AG04450 (cell line): ENCODE data around the gene SLC26A1. TPM values are rescaled to one million over a fixed set of nuclear protein-coding genes. Genes with fewer than 3 reads are reported as not detected.

Experiments used
- CTCF ChIA-PET: fragments of 300-600, 350-600 bp; formaldehyde crosslinking; extraction: SDS; loops from one replicate; lab custom pipeline; 2022; ENCODE audit warnings: antibody characterized with exemption, inconsistent platforms; lab: Charles Lee
- POLR2A ChIA-PET: fragments of 350-600 bp; formaldehyde crosslinking; extraction: SDS; loops from one replicate; lab custom pipeline; 2021; ENCODE audit warnings: antibody characterized with exemption, inconsistent platforms; lab: Yijun Ruan, JAX
- DNase-seq: peaks from one replicate; pipeline ENCODE4 v3.0.0-alpha.2; 2011; ENCODE audit warnings: low read depth, low spot score
- H3K27ac ChIP-seq: one replicate; pipeline ENCODE4 v1.5.1; 2012; ENCODE audit warnings: low read depth, low read length, control low read depth
- H3K27me3 ChIP-seq: one replicate; pipeline ENCODE4 v1.6.0; 2012; ENCODE audit warnings: low read length; ENCODE audit not compliant: control insufficient read depth, insufficient read depth
- H3K4me3 ChIP-seq: 2 replicates; pipeline ENCODE4 v1.5.1; 2011; ENCODE audit warnings: mild to moderate bottlenecking, low read depth, low read length, control low read depth
- H3K9me3 ChIP-seq: 2 replicates; pipeline ENCODE4 v1.5.1; 2012; ENCODE audit warnings: low read length; ENCODE audit not compliant: control insufficient read depth, insufficient read depth
- CTCF ChIP-seq: IDR thresholded peaks from 2 replicates; pipeline ENCODE4 v1.5.1; 2011; ENCODE audit warnings: low read depth, low read length, control low read depth, inconsistent platforms
- polyA plus RNA-seq: library from polyadenylated mRNA; depleted of rRNA; stranded (reverse); fragments of >200 nt; gene quantifications from 2 replicates; pipeline ENCODE4 v1.2.3, GENCODE V29; 2011

The SLC26A1 gene
- polyA plus RNA-seq, 1 experiment: 0.05 TPM

DNA sequence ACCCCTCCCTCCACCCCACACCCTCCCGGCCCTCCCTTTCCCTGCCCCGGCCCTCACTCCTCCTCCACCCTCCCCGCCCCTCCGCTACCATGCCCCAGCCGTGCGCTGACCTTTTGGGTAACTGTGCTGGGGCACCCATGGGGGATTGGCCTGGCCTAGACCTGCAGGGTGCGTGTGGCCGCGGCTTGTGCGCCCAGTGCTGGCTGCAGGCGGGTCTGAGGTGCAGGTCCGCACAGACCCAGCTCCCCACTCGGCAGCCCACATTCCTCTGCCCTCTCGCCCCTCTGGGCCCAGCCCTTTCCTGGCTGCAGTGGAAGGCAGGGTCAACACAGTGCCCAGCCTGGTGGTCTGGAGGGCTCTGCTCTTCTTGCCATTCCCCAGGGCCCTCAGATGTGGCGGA, 42.9 kb upstream of the SLC26A1 start:
- no peak overlapping the region for H3K4me3 ChIP-seq
- CTCF ChIA-PET: no interaction called here
- H3K27me3 ChIP-seq: no peaks in the 10 kb centered on the region
- no peaks in the 10 kb centered on the region; the same call in 1 of the 2 replicates for H3K9me3 ChIP-seq
- no peak overlapping the region for H3K27ac ChIP-seq
- TF ChIP-seq CTCF: no peak
- POLR2A ChIA-PET: no interaction called here
- no peak for DNase-seq

GRCh38 chr4:1035510-1035909, 42.3 kb upstream of the SLC26A1 start:
- CTCF ChIA-PET: no interaction called here
- Histone ChIP-seq H3K27ac (no peak overlapping the region), H3K9me3 (no peaks in the 10 kb centered on the region; the same call in 1 of the 2 replicates), H3K27me3 (no peaks in the 10 kb centered on the region), H3K4me3 (no peak overlapping the region)
- POLR2A ChIA-PET: no interaction called here
- DNase-seq: no peak
- no peak for TF ChIP-seq CTCF

DNA sequence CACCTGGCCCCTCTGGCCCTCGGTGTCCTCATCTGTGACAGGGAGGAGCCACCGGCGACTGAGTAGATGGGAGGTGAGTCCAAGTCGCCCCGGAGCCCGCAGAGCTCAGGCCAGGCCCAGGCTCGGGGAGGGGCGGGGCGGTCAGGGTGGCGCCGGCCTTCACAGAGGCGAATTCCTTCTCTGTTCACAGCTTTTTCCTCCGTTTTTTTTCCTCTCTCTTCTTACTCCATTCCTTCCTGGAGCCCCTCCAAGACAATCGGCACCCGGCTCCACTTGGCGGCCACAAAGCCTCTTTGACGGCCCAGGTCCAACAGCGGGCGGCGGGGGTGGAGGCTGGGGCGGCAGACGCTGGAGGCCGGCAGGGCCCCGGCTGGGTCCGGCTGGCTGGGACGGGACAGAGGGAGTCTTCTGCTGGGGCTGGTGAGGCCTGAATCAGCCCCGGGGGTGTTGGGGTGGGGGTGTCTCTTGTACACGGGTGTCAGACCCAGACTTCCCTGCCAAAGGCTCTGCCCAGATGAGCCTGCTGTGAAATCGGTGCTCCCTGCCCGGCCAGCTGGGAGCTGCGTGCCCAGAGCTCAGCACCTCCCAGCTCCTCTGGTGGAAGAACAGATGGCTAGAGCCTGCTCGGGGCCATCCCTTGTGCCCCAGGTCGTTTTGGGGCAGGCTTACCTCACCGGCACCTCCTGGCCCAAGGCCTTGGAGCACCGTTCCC, 40.8 kb upstream of the SLC26A1 start:
- POLR2A ChIA-PET: interaction anchor here (0.5 to 1.5 kb wide), 4 partner anchors 10 to 344 kb away, joined by 3 to 11 read pairs (median 4); no protein-coding TSS in a partner anchor

GRCh38 chr4:1032861-1033260, 39.7 kb upstream of the SLC26A1 start:
- CTCF ChIA-PET: interaction anchor here (0.6 kb wide), 1 partner anchor 34 kb away, joined by 5 read pairs; no protein-coding TSS in a partner anchor

More for the DNA sequence above, 40.8 kb upstream of the SLC26A1 start:
- Histone ChIP-seq H3K27ac (no peak overlapping the region), H3K27me3 (no peaks in the 10 kb centered on the region), H3K4me3 (no peak overlapping the region), H3K9me3 (no peaks in the 10 kb centered on the region; the same call in 1 of the 2 replicates)
- DNase-seq: no peak
- CTCF ChIA-PET: interaction anchor here (1.0 kb wide), 1 partner anchor 659 kb away, joined by 3 read pairs; no protein-coding TSS in a partner anchor
- TF ChIP-seq CTCF: no peak

More at GRCh38 chr4:1032861-1033260, 39.7 kb upstream of the SLC26A1 start:
- no peak for DNase-seq
- no peak overlapping the region for H3K27ac ChIP-seq
- no peak for TF ChIP-seq CTCF
- POLR2A ChIA-PET: no interaction called here
- H3K27me3 ChIP-seq: no peaks in the 10 kb centered on the region
- no peaks in the 10 kb centered on the region; the same call in 1 of the 2 replicates for H3K9me3 ChIP-seq
- H3K4me3 ChIP-seq: no peak overlapping the region
